Vagina (tissue), 2 donors: Measurements from ENCODE around the gene SLC22A14.

Experiments
- CTCF ChIP-seq, 3 experiments: fragments of 450-650 bp in 2 of 3; fragments of 200-600 bp in 1 of 3; sonication (generic) in 1 of 3; IDR thresholded peaks; one replicate each; pipeline ENCODE4 v1.5.1; 2017 to 2019; ENCODE audit warnings: antibody characterized with exemption in 3 of 3, mild to moderate bottlenecking in 2 of 3, moderate library complexity in 2 of 3
- POLR2AphosphoS5 ChIP-seq, 2 donors: sonication (generic); formaldehyde crosslinking; IDR thresholded peaks; one replicate each; pipeline ENCODE4 v1.9.0; 2017; ENCODE audit warnings: antibody characterized with exemption in 2 of 2, mild to moderate bottlenecking in 2 of 2, low read depth in 1 of 2; ENCODE audit not compliant: insufficient read depth in 1 of 2

- TF ChIP-seq CTCF (IDR thresholded peaks at IDR 0.05) (no peak), POLR2AphosphoS5 (IDR thresholded peaks at IDR 0.05; ENCODE audit: insufficient read depth in 1 of 2, low read depth in 1 of 2) (no peak)
Observed at GRCh38 chr3:38275658-38276057, 6.4 kb upstream of the SLC22A14 start.
